OCI-M2 (cell line): Measurements from ENCODE around the gene JAM3.
"Not testable (repeated sequence)": the region's sequence is repeated elsewhere in the genome, so short reads cannot be mapped to it uniquely, and the experiment has no call there.

Experiments
- DNase-seq: peaks from one replicate; lab custom pipeline; 2025; ENCODE audit not compliant: unreplicated experiment; lab: John Stamatoyannopoulos, UW

JAM3 gene

DNA sequence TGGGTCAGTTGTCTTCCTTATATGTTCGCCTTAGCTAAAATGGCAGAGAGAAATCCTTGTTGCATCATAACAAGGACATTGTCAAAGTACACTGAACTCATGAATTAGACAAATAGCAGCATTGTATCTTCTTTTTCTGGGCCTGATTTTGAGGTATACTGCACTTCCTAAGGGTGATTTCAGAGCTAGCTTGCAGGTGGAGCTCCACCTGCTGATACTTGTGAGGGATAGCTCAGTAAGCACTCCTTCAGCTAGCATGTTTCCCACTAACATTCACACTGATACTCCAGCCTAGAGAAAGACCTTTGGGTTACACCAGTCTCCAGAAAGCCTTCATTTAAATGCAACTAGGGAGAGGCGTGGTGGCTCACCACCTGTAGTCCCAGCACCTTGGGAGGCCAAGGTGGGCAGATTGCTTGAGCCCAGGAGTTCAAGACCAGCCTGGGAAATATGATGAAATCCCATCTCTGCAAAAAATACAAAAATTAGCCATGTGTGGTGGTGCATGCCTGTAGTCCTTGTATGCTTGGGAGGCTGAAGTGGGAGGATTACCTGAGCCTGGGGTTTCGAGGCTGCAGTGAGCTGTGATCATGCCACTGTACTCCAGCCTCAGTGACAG lies 29.8 kb downstream of the JAM3 start:
- DNase-seq: no peak

DNA sequence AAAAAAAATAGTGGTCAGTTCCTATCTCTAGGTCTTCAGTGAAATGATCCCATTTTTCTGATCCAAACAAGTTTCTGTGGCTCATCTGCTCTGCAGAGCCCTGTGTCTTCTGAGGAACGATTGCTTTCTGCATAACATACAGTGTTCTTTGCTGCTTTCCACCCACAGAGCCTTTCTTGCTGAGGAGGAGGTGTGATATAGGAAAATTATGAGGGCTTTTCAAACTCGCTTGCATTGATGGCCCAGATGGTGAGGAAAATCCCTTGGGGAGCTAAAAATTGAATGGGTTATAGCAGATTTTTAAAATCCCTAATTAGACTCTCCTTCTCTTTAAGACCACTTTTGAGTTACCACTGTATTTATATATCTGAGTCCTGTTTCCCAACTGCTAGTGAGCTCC lies 31.3 kb downstream of the JAM3 start:
- DNase-seq: no peak

DNA sequence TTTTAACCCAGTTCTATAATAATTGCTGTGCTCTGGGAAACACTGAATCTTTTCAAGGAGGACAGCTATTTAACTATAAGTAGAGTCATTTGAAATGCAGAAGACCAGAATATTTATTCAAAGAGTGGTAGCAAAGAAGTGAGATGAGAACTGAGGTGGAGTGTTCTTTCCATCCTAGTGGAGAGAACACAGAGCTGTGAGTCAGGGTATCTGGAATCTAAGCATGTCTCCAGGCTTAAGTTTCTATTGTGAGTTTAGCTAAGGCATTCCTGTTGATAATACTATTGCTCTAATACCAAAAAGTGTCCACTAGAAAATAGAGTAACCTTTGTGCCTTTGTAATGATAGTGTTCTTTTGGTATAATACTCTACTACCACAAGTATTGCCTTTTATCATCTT lies 32.4 kb downstream of the JAM3 start:
- DNase-seq: no peak

DNA sequence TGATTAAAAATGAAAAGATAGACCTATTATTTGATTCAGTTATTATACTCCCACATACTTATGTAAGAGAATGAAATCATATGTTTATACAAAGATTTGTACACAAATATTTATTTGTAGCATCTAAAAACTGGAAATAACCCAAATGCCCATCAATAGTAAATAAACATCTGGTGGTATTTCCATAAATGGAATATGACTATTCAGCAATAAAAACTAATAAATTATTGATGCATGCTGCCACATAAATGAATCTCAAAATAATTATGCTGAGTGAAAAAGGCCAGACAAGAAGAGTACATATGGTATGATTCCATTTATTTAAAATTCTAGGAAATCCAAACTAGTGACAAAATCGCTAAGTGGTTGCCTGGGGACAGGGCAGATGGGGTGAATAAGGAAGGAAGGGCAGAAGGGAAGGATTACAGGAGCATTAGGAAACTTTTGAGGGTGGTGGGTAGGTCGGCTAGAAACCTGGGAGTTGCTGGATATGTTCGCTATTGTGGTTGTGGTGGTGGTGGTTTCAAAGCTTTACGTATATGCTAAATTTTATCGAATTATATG lies 41.5 kb downstream of the JAM3 start:
- no peak for DNase-seq

DNA sequence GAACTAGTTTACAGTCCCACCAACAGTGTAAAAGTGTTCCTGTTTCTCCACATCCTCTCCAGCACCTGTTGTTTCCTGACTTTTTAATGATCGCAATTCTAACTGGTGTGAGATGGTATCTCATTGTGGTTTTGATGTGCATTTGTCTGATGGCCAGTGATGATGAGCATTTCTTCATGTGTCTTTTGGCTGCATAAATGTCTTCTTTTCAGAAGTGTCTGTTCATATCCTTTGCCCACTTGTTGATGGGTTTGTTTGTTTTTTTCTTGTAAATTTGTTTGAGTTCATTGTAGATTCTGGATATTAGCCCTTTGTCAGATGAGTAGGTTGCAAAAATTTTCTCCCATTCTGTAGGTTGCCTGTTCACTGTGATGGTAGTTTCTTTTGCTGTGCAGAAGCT lies 44.9 kb downstream of the JAM3 start:
- DNase-seq: not testable (repeated sequence)

DNA sequence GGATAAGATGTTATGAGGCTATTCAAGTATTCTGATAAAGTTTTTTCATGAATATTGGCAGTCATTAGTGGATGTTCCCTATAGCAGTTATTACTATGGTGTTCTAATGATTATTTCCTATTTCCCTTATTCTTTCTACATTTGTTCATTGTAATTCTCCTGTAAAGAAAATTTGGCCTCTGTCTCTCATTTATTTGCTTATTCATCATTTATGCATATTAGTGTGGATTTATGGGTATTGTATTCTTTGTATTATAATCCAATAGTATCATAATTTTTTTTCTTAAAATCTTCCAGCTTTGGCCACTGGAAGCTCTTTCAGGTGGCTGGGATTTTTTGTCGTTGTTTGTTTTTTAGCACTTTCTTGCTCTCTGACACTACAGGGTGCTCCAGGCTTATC lies 47.3 kb downstream of the JAM3 start:
- no peak for DNase-seq

DNA sequence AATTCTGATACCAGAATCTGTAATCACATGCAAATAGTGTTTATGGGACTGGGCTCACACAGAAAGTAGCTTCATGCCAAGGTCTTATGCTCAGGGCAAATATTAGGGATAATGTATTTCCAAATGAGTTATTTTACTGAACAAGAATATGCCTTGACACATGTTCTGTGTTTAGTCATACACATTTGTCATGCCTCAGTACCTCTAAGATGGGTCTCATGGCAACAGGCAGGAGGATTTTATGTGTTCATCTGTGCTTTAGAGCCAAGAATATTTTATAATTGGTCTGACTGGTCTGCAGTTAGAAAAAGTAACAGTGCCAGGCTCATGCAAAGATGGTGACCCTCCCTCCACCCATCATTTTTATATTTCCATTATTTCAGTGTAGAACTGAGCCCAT lies 49.1 kb downstream of the JAM3 start:
- DNase-seq: no peak

DNA sequence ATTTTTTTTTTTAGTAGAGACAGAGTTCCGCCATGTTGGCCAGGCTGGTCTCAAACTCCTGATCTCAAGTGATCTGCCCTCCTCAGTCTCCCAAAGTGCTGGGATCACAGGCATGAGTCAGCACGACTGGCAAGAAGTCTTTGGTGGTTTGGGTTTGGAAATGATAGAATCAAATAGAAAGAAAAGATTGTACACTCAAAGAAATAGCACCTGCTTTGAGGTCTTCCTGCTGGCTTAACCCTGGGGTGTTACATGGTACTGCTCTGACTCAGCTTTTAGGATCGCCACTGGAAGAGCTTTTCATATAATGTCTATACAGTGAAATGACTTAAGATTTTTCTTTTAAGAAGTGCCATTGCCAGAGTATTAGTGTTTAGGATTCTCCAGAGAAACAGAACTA lies 50.2 kb downstream of the JAM3 start:
- DNase-seq: no peak

DNA sequence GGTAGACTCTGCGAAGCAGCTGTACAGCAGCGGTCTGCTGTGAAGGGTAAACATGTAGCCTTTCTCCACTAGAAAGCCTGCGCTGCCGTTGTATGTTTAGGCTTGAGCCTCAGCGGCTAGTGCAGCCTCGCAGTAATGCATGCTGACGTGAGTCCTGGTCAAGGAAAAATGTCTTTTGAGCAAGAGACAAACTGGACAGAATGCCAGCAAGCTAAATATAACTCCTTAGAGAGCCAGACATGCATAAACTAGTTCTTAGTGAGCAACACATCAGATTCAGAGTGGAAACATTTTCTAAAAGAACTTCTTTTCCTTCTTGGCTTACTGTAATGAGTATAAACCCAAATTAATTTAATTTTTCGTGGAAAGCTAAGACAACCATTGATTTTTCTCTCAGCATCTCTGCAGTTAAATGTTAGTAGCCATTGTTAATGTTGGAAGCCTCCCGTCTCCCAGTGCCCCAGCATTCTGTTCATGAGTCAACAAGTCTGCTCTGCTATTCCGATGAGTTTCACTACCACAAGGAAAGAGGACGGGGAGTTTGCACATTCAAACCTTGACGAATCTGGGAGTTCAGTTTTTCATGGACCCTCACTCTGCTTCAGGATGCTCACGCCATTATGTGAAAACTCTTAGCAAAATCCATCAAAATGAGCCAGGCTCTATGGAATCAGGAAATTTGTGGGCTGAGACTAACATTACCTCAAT lies 51.4 kb downstream of the JAM3 start:
- DNase-seq: no peak

DNA sequence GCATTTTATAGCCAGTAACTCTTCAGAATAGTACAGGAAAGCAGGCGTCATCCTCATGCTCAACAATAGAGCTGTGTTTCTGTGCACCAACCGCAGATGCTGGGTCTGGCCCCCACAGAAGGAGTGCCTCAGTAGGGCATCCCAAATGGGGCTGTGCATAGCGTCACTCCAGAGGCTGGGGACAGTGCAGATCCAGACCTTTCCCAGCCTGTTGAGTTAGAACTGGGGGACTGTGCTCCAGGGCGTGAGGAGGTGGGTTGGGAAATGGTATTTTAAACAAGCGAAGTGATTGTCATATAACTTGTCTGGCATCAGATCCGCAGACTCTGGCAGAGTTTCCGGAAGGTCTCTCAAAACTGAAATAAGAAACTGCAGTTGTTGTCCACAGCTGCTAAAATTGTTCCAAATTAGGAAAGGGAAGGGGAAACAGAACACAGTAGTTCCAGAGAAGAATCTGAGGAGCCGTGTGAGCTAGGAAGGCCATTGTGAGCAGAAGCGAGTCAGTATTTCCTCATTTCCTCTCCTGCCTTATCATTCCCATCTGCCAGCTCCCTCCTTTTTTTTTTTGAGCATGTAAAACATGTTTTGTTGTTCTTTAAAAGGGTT lies 52.2 kb downstream of the JAM3 start:
- DNase-seq: no peak

DNA sequence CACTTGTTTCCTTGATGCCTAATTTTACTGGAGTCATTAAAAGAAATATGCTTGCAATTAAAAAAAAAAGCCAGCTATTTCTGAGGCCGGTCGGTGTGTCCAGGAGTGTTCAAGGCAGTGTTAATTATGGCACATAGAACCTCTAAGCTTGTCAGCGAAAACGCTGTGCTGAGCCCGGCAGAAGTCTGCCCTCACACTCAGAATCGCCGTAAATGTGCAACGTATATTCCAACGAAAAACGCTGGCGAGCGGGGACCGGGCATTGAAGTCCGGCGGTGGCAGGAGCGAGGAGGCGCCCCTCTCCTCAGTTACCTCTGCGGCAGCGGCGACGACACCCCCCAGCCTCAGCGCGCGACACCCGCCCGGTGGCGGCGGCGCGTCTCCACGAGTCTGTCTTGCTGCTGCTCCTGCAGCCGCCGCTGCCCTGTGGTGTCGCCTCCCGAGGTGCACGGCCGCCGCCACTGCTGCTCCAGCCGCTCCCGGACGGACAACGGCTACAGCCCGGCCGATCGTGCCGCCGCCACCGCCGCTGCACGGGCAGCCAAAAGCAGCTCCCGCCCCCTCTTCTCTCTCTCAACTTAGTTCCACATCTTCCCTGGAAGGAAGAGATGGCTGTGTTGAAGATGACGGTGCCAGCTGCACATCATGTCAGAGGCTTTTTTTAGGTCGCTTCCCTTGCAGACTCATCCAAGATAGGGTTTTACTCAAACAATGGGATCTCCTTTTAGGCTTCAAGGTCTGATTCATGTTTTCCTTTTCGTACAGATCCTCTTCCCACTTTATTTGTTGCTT lies 56.0 kb downstream of the JAM3 start:
- no peak for DNase-seq

DNA sequence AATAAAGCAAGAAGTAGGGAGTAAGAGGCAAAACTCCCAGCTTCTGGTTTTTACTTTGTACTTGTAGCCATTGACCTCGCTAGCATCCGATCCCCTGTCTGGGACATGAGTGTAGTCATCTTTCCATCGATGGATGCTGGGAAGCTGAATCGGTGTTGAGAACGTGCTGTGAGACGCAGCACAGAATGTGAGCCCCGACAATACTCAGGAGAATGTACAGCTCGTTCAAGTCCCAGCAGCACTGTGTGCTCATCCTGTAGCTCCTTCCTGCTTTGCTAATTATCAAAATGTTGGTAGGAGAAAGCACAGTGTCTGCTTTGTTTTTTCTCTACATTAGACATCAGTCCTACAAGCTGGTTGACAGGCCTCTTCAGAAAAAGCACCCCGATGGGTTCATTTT lies 56.6 kb downstream of the JAM3 start:
- DNase-seq: no peak

DNA sequence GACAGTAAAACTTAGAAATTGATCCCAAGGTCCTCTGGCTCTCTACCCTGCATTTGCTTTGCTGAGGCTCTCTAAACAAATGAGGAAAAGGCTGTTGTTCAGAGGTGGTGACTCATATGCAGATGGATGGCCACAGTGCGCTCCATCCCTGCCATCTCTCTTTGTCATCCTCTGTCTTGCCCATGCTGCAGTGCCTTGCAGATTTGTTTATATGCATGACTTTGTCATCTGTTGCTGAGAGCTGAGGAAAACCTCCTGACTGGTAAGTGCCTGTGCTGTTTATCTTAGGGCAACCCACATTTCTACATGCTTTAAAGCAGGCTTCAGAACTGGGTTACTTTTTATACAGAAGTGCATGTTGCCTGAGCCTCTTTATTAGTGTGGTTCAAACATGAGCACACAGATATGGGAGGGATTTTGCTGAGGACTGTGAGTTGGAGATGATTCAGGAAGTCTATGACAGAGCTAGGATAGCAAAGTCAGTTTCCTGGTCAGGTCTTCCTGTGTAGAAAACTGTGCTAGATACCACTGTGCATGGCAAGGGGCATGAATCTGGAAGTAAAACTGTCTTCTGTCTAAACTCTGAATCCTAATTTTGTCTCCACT lies 57.4 kb downstream of the JAM3 start:
- DNase-seq: no peak

DNA sequence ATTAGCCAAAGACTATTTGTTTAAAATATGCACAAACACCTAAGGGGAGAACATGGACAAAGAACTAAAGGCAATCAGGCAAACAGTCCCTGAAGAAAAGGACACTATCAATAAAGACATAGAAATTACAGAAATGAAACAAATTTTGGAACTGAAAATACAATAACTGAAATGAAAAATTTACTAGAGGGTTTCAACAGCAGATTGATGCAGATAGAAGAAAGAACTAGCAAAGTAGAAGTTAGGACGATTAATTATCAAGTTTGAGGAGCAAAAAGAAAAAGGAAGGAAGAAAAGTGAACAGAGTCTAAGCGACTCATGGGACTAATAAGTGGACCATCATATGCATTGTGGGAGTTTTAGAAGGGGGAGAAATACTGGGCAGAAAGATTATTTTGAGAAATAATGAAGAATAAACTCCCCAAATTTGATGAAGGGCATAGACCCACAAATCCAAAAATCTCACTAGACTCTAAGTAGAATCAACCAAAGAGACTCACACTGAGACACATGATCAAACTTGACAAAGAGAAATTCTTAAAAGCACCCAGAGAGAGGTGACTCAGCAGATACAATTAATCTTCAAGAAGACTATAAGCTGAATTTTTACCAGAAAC lies 62.9 kb downstream of the JAM3 start:
- DNase-seq: no peak

DNA sequence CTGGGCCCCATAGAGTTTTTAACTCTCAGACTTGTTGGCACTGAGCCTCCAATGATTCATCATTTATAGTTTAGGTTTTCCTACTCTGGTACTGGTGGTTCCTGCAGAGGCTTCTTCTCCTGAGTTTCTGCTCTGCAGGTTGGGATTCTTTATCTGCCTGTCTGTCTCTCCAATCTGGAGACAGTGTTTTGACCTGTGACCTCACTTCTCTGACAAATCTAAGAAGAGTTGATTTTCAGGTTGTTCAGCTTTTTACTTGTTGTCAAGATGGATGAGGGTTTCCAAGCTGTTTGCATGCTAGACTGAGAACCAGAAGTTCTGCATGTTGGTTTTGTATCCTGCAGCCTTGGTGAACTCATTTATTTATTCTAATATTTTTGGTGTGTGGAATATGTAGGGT lies 63.9 kb downstream of the JAM3 start:
- no peak for DNase-seq

DNA sequence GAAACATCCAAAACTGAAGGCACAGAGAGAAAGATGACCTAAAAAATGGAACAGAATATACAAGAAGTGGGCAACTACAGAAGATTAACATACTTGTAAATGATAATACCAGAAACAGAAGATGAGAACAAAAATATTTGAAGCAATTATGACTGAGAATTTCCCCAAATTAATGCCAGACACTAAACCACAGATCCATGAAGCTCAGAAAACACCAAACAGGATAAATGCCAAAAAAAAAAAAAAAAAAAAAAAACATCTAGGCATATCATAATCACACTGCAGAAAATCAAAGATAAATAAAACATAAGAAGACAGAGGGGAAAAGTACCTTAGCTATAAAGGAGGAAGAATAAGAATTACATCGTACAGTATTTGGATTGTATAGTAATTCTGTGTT lies 65.3 kb downstream of the JAM3 start:
- DNase-seq: no peak

DNA sequence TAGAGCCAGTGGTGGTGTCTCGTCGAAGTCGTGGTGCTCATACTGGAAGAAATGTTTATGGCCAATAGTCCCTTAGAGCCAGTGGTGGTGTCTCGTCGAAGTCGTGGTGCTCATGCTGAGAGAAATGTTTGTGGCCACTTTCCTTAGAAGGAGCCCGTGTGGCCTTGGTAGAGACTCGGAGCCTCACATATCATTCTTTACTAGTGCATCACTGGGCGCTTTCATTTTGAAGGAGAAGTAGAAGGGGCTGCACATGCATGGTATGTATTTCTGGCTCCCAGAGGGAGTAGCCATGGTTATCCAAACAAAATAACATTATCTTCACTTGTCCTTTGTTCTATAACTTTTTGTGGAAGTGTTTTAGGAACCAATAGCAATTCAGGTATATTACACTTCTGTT lies 69.5 kb downstream of the JAM3 start:
- DNase-seq: no peak

DNA sequence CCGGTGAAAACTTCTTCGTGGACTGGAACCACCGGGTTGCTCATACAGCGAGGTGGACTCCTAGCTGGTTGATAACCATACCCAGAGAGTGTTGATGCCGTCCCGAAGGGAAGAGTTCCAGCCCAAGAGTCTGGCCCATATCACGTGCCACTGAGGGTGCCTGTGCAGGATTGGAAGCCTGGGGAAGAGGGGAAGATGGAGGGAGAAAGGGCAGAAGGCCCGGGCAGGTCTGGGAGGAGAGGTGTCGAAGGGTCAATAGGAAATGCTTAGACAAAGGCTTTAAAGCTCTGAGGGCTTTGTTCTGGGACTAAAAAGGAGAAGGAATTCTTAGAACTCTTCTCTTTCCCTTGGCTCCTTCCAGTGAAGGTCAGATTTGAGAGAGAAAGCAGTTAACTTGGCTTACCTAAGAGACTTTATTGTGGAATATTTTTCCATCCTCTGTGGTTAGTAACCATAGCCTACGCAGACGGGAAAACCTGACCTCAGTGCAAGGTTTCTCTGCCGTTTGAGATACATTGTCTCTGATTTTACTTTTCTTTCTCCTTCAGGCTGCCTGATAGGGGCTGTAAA lies 70.5 kb downstream of the JAM3 start:
- no peak for DNase-seq

DNA sequence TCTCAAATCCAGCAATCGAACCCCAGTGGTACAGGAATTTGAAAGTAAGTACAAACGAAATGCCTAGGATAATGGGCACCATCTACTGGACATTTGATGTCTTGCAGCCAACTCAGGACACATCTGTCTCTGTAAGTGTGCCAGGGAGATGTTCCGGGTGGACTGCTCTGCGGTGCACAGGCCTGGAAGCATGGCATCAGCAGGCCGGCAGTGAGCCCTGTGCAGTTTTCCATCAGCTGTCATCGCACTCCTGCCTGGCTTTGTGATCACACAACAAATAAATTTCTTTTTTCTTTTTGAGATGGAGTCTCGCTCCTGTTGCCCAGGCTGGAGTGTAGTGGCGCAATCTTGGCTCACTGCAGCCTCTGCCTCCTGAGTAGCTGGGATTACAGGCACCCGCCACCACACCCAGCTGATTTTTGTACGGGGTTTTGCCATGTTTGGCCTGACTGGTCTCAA lies 71.0 kb downstream of the JAM3 start:
- DNase-seq: no peak

DNA sequence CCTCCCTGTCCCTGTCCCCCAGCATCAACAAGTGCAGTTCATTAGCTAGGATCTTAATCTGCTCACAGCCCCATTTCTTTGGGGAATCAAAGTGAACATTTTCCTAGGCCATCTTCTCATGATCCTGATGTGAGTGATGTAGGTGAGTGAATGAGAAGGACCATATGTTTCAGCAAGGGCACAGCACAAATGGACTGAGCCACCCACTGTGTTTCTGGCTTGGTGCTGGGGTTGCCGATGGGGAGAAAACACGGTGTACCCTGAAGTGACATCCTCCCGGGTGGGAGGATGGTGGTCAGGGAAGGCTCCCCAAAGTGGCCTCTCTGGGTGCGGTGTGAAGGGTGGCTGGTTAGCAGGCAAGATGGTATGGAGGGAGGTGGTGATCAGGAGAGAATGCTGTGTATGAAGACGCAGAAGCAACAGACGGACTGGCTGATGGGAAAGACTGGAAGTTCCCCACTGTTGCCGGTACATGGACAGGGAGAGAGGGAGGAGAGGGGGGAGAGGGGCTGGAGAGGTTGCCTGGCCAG lies 72.2 kb downstream of the JAM3 start:
- DNase-seq: no peak
